Activated naive CD4-positive, alpha-beta T cell treated with anti-CD3 and anti-CD28 coated beads for 36 hours (primary cell): ENCODE measurements around the gene INSIG1. TPM values are rescaled to one million over a fixed set of nuclear protein-coding genes. Genes with fewer than 3 reads are reported as not detected.

Experiments used
- CTCF ChIA-PET: fragments of 350-600 bp; sonication (Branson Sonifier 250); formaldehyde crosslinking; loops from one replicate; lab custom pipeline; 2021; ENCODE audit warnings: antibody characterized with exemption; lab: Charles Lee
- DNase-seq: peaks from one replicate; pipeline ENCODE4 v3.0.0-alpha.2; 2020
- H3K27ac Mint-ChIP-seq: one replicate; pipeline ENCODE4 v1.8.0; 2021; ENCODE audit warnings: mild to moderate bottlenecking, mixed read lengths
- H3K27me3 Mint-ChIP-seq: one replicate; pipeline ENCODE4 v1.8.0; 2021; ENCODE audit warnings: low read depth, mixed read lengths
- H3K36me3 Mint-ChIP-seq: one replicate; pipeline ENCODE4 v1.8.0; 2021; ENCODE audit warnings: low read depth, mixed read lengths
- H3K4me1 Mint-ChIP-seq: one replicate; pipeline ENCODE4 v1.8.0; 2021; ENCODE audit warnings: low read depth, mixed read lengths
- H3K4me3 Mint-ChIP-seq: one replicate; pipeline ENCODE4 v1.8.0; 2021; ENCODE audit warnings: mild to moderate bottlenecking, moderate library complexity, mixed read lengths
- H3K9me3 Mint-ChIP-seq: one replicate; pipeline ENCODE4 v1.8.0; 2021; ENCODE audit warnings: mixed read lengths
- intact Hi-C: fragments of 100-400 bp; cut with micrococcal nuclease; formaldehyde crosslinking; loops from one replicate; pipeline ENCODE4 v1.15.1; 2023
- total RNA-seq, 2 experiments: library from RNA; stranded (reverse); gene quantifications; one replicate each; pipeline ENCODE4 v1.2.3, GENCODE V29; 2021

INSIG1 gene
- total RNA-seq, result 10 to 100 TPM; 73.2 to 74.8 TPM

DNA sequence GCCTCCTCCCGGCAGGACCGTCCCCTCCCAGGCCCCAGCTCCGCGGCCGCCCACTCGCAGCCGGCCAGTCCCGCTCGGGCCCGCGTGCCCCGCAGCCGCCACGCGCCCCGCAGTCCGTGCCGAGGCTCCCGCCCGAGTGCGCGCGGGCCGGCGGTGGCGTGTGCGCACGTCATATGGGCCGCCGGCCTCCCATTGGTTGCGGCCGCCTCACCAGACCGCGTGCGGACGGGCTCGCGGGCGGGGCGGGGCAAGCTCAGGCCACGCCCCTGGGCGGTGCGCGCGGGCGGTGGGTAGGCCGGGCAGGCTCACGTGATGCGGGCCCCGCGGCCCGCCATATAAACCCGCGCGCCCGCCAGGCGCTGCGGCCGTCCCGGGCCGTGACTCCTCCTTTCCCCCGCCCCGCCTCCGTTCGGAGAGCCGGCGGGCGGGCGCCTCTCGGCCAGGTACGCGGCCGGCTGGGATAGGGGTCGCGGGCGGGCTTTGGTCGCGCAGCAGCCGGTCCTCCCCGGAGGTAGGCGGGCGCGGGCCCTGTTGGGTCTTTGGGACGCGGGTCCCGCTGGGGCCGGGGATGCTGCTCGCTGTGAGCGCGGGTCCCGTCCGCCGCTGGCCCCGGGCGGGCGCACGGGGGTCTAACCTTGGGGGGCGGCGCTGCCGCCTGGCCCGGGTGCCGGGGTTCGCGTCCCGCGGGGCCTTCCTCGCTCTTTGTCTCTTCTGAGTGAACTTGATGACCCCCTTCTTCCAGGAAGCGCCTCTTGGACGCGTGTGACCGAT lies at the start of gene INSIG1:
INSIG1 (plus strand) TSS at position 362 of the 771 bp plus-strand sequence; CDS start at position 770, 408 bp downstream.
- Mint-ChIP-seq H3K36me3 (peaks cover 34% of the 10 kb centered on the region), H3K27ac (peak within 1 kb of the TSS; percentile 92), H3K4me1 (peaks cover 30% of the 10 kb centered on the region), H3K9me3 (no peaks in the 10 kb centered on the region), H3K27me3 (no peaks in the 10 kb centered on the region), H3K4me3 (peak within 1 kb of the TSS; percentile 88)
- intact Hi-C loops, result loop anchor here (2.0 kb wide), 2 partner anchors 347 to 1841 kb away; partner anchors contain the start of genes RBM33 and UBE3C
- CTCF ChIA-PET, result interaction anchor here (0.8 to 2.8 kb wide), 5 partner anchors 11 to 370 kb away, joined by 3 to 9 read pairs (median 7); no protein-coding TSS in a partner anchor
- peak; percentile 89 for DNase-seq

DNA sequence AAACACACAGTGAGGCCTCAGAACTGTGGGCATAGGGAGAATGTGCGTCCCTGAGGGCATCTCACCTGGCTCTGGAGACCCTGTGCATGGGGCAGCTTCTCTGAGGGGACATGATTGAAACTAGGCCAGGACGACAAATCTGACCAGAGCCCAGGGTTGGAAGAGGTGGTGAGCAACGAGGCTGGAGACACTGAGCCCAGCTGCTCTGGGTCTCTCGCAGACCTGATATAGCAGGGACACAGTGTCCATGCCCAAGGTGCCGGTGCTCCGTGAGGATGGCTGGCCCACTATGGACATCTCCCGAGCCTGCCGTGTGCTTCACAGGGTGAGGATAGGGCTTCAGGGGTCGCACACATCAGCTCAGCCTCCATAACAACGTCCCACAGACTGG lies 49.3 kb upstream of the INSIG1 start:
- no peak overlapping the region for H3K4me3 Mint-ChIP-seq

DNA sequence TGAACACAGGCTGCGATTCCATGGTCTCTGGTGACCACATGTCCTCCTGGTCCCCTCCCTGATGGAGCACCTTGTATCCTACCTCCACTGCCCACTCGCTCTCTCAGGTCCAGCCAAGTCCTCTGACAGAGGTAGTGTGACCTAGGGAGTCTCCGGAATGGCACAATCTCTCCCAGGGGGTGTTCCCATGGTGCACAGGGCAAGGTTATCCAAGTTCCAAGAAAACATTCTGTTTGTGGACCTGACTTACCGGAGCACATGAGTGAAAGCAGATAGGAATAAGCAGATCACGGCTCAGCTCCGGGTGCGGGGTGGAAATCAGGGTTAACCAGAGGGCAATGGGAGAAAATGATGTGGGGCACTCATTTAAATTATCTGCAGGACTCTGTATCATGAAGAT lies 45.8 kb upstream of the INSIG1 start:
- Mint-ChIP-seq H3K27ac (no peak overlapping the region), H3K27me3 (peaks cover 1% of the 10 kb centered on the region), H3K4me3 (no peak overlapping the region), H3K36me3 (no peaks in the 10 kb centered on the region), H3K9me3 (no peaks in the 10 kb centered on the region), H3K4me1 (peaks cover 5% of the 10 kb centered on the region)
- DNase-seq, result no peak
- intact Hi-C loops, result loop anchor here (5.0 kb wide), 2 partner anchors 60 to 325 kb away; no protein-coding TSS in a partner anchor
- CTCF ChIA-PET, result interaction anchor here (0.9 to 1.4 kb wide), 2 partner anchors 62 to 93 kb away, joined by 3 to 5 read pairs; no protein-coding TSS in a partner anchor

More for the DNA sequence above, 49.3 kb upstream of the INSIG1 start:
- no peaks in the 10 kb centered on the region for H3K36me3 Mint-ChIP-seq
- CTCF ChIA-PET, result no interaction called here
- H3K9me3 Mint-ChIP-seq, result peaks cover 2% of the 10 kb centered on the region
- H3K27ac Mint-ChIP-seq, result no peak overlapping the region
- no peaks in the 10 kb centered on the region for H3K4me1 Mint-ChIP-seq
- intact Hi-C loops, result no loop called here
- DNase-seq, result no peak
- H3K27me3 Mint-ChIP-seq, result no peaks in the 10 kb centered on the region

GRCh38 chr7:155252444-155252887 lies 45.2 kb upstream of the INSIG1 start:
- intact Hi-C loops, result loop anchor here (5.0 kb wide), 2 partner anchors 60 to 325 kb away; no protein-coding TSS in a partner anchor
- CTCF ChIA-PET, result interaction anchor here (0.9 to 1.4 kb wide), 2 partner anchors 92 to 324 kb away, joined by 3 to 5 read pairs; no protein-coding TSS in a partner anchor

GRCh38 chr7:155252892-155253501 lies 44.7 kb upstream of the INSIG1 start:
- H3K36me3 Mint-ChIP-seq, result no peaks in the 10 kb centered on the region
- peaks cover 5% of the 10 kb centered on the region for H3K4me1 Mint-ChIP-seq
- H3K27ac Mint-ChIP-seq, result no peak overlapping the region
- no peak overlapping the region for H3K4me3 Mint-ChIP-seq
- DNase-seq, result no peak
- CTCF ChIA-PET, result interaction anchor here (0.9 to 1.4 kb wide), 2 partner anchors 92 to 324 kb away, joined by 3 to 5 read pairs; no protein-coding TSS in a partner anchor
- H3K9me3 Mint-ChIP-seq, result no peaks in the 10 kb centered on the region
- H3K27me3 Mint-ChIP-seq, result peaks cover 1% of the 10 kb centered on the region
- intact Hi-C loops, result loop anchor here (5.0 kb wide), 2 partner anchors 61 to 326 kb away; no protein-coding TSS in a partner anchor

More at GRCh38 chr7:155252444-155252887, 45.2 kb upstream of the INSIG1 start:
- no peaks in the 10 kb centered on the region for H3K9me3 Mint-ChIP-seq
- no peaks in the 10 kb centered on the region for H3K36me3 Mint-ChIP-seq
- no peak overlapping the region for H3K27ac Mint-ChIP-seq
- no peak for DNase-seq
- no peak overlapping the region for H3K4me3 Mint-ChIP-seq
- H3K4me1 Mint-ChIP-seq, result peaks cover 5% of the 10 kb centered on the region
- peaks cover 1% of the 10 kb centered on the region for H3K27me3 Mint-ChIP-seq

GRCh38 chr7:155254018-155254417 lies 43.7 kb upstream of the INSIG1 start:
- H3K9me3 Mint-ChIP-seq, result no peaks in the 10 kb centered on the region
- H3K4me3 Mint-ChIP-seq, result no peak overlapping the region
- peaks cover 5% of the 10 kb centered on the region for H3K4me1 Mint-ChIP-seq
- intact Hi-C loops, result loop anchor here (5.0 kb wide), 2 partner anchors 62 to 327 kb away; no protein-coding TSS in a partner anchor
- no peak for DNase-seq
- H3K27ac Mint-ChIP-seq, result no peak overlapping the region
- CTCF ChIA-PET, result interaction anchor here (1.2 kb wide), 1 partner anchor 58 kb away, joined by 3 read pairs; no protein-coding TSS in a partner anchor
- H3K27me3 Mint-ChIP-seq, result peaks cover 1% of the 10 kb centered on the region
- no peaks in the 10 kb centered on the region for H3K36me3 Mint-ChIP-seq

DNA sequence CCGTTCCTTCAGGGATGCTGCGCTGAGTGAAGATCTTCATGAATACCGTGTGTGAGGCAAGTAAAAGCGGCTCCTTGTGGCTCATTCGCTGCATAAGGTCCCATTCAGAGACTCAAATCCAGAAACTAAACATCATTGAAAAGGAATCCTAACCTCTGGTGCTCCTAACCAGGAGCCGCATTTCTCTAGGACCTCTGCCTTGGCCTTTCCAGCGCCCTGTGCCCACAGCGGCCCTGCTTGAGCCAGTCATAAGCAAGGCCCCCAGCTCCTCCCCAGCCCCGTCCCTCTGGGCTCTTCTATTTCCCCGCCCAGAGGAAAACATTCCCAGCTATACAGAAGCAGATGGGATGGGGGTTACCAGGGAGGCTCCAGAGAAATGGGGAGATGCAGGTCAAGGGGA lies 42.6 kb upstream of the INSIG1 start:
- DNase-seq, result no peak
- Mint-ChIP-seq H3K9me3 (no peaks in the 10 kb centered on the region), H3K27ac (no peak overlapping the region), H3K4me3 (no peak overlapping the region), H3K27me3 (peaks cover 1% of the 10 kb centered on the region), H3K36me3 (no peaks in the 10 kb centered on the region), H3K4me1 (peaks cover 5% of the 10 kb centered on the region)
- CTCF ChIA-PET, result interaction anchor here (1.2 kb wide), 1 partner anchor 57 kb away, joined by 3 read pairs; no protein-coding TSS in a partner anchor
- intact Hi-C loops, result no loop called here

- CTCF ChIA-PET, result no interaction called here
- H3K9me3 Mint-ChIP-seq, result no peaks in the 10 kb centered on the region
- peaks cover 5% of the 10 kb centered on the region for H3K4me1 Mint-ChIP-seq
- no peak overlapping the region for H3K27ac Mint-ChIP-seq
- no peaks in the 10 kb centered on the region for H3K36me3 Mint-ChIP-seq
- intact Hi-C loops, result no loop called here
- no peak for DNase-seq
- peaks cover 1% of the 10 kb centered on the region for H3K27me3 Mint-ChIP-seq
- H3K4me3 Mint-ChIP-seq, result no peak overlapping the region
These were observed 42.1 kb upstream of the INSIG1 start for GRCh38 chr7:155255621-155256020.

DNA sequence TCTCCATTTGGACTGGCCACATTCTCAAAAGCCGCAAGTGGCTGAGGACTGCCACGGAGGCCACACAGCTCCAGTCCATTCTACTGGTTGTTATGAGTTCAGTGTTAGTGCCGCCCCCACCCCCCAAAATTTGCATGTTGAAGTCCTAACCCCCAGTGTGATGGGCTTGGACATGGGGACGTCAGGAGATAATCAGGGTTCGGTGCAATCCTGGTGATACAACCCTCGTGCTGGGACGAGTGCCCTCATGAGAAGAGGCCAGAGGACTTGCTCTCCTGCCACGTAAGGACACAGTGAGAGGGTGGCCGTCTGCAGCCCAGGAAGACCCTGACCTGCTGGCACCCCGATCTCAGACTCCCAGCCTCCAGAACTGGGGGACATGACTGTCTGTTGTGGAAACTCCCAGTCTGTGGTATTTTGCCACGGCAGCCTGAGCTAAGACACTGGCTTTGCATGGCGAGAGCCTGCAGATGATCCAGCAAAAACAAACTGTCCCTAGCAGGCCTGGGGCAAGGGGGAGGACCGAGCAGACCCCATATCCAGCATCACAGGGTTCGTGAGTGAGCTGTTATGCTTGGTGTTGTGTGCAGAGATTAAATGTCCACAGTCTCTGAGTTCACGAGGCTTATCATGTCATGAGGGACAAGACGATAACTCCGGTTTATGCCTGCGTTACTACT lies 41.5 kb upstream of the INSIG1 start:
- CTCF ChIA-PET, result no interaction called here
- H3K4me3 Mint-ChIP-seq, result no peak overlapping the region
- H3K9me3 Mint-ChIP-seq, result no peaks in the 10 kb centered on the region

DNA sequence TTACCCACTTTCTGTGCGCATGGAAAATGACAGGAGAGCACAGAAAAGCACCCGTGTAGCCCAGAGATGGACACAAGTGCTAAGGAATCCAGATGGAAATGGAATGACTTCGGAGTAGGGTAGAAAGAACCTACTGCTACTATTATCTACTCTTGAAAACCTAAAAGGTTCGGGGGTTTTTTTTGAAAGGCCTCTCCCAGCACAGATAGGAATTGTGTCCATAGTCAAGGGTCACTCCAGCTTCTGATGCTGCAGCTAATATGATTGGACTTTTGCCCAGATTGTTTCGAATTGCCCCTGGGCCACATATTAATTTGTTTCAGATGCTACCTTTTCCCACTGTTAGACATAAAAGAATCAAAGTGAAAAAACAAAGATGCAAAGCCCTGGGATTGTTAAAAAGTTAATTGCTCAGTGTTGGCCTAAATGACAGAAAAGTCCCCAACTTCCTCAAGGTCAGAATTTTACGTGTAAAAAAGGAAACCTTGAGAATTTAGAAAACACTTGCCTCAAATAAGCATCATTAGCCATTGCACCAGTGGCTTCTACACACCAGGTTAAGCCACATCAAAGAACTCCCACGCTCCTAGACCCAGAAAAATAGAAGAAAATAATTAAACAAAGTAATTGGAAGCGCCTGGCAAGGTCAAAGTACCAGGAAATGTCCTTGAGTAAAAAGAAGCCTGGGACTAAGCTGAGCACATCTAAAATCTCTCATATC lies 40.8 kb upstream of the INSIG1 start:
- H3K27me3 Mint-ChIP-seq, result peaks cover 1% of the 10 kb centered on the region
- H3K4me1 Mint-ChIP-seq, result peaks cover 5% of the 10 kb centered on the region
- no peak overlapping the region for H3K27ac Mint-ChIP-seq
- intact Hi-C loops, result no loop called here
- no peak overlapping the region for H3K4me3 Mint-ChIP-seq
- CTCF ChIA-PET, result no interaction called here
- no peaks in the 10 kb centered on the region for H3K36me3 Mint-ChIP-seq
- DNase-seq, result no peak
- H3K9me3 Mint-ChIP-seq, result no peaks in the 10 kb centered on the region

More for the DNA sequence above, 41.5 kb upstream of the INSIG1 start:
- Mint-ChIP-seq H3K4me1 (peaks cover 5% of the 10 kb centered on the region), H3K27ac (no peak overlapping the region), H3K27me3 (peaks cover 1% of the 10 kb centered on the region), H3K36me3 (no peaks in the 10 kb centered on the region)
- no peak for DNase-seq
- intact Hi-C loops, result no loop called here

DNA sequence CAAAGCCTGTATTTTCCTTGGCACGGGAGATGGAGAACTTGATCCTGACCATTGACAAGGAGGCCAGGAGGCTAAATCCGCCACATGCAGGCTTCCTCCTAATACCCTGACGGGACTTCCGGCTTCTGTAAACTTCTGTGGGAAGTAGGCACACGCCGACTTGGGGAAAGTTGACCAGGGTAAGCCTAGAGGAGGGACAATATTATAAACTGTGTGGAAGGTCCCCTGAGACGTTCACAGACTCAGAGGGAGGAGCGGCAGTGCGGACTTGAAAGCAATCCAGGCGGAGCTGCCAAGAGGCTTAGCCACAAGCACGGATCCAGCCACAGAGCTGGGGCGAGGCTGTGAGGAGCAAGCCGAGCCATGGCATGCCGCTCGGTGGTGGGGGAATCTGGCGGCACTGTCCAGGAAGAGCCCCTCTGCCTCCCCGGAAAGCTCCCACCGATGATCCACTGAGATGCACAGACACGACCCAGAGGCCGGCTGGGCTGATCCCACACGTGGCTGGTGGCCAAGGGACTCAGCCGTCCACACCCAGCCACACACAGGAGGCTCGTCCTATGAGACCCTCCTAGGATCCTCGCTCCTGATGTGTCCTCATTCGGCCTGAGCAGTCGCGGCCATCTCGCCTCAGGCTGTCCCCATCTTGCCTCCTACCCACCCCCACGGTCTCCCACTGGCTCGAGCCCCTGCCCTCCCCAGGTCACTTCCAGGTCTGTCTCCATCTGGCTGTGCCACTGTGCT lies 40.0 kb upstream of the INSIG1 start:
- DNase-seq, result no peak
- Mint-ChIP-seq H3K27me3 (peaks cover 1% of the 10 kb centered on the region), H3K9me3 (no peaks in the 10 kb centered on the region), H3K36me3 (no peaks in the 10 kb centered on the region), H3K4me1 (peaks cover 5% of the 10 kb centered on the region), H3K4me3 (no peak overlapping the region), H3K27ac (no peak overlapping the region)
- CTCF ChIA-PET, result interaction anchor here (0.7 kb wide), 1 partner anchor 22 kb away, joined by 4 read pairs; no protein-coding TSS in a partner anchor
- intact Hi-C loops, result no loop called here
